AG04449 (cell line): ENCODE measurements around the gene GLB1L.
"Not testable (repeated sequence)": the region's sequence is repeated elsewhere in the genome, so short reads cannot be mapped to it uniquely, and the experiment has no call there.

Experiments
- CTCF ChIA-PET: fragments of 350-600 bp; formaldehyde crosslinking; extraction: SDS; loops from one replicate; lab custom pipeline; 2021; ENCODE audit warnings: antibody characterized with exemption; lab: Yijun Ruan, JAX
- POLR2A ChIA-PET: fragments of 400-600, 350-600 bp; formaldehyde crosslinking; extraction: SDS; loops from one replicate; lab custom pipeline; 2020; ENCODE audit warnings: antibody characterized with exemption, inconsistent platforms; lab: Yijun Ruan, JAX
- DNase-seq: peaks from one replicate; pipeline ENCODE4 v3.0.0-alpha.2; 2010; ENCODE audit warnings: low read depth, low spot score
- H3K4me3 ChIP-seq: 2 replicates; pipeline ENCODE4 v1.5.1; 2011; ENCODE audit warnings: low read depth, mild to moderate bottlenecking, control low read depth, low read length
- CTCF ChIP-seq: IDR thresholded peaks from one replicate; pipeline ENCODE4 v1.5.1; 2011; ENCODE audit warnings: mild to moderate bottlenecking, moderate library complexity, low read length, control low read depth, inconsistent platforms; ENCODE audit not compliant: insufficient read depth; ENCODE audit errors: missing control alignments

Gene GLB1L

DNA sequence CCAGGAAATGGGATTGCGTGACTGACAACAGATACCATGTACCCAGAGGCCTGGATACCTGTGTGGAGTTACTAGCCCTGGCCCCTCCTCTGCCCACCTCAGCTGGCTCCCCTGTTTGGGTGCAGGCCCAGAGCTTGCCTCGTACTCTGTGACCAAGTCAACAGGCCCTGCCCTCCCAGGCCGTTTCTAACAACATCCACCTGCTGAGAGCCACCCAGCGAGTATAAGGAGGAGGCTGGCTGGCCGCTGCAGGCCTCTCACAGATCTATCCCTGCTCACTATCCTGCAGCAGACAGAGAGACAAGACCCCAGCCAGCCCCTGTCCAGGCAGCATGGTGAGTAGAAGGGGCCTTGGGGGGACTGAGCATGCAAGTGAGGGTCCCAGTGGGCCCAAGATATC is 21.0 kb upstream of the GLB1L start:
- ChIA-PET CTCF (interaction anchor here (1.2 to 21.6 kb wide), 6 partner anchors 8 to 29 kb away, joined by 3 to 691 read pairs (median 12); partner anchors contain the start of gene DNAJB2), POLR2A (no interaction called here)
- DNase-seq: no peak
- no peak for TF ChIP-seq CTCF
- no peak overlapping the region for H3K4me3 ChIP-seq

DNA sequence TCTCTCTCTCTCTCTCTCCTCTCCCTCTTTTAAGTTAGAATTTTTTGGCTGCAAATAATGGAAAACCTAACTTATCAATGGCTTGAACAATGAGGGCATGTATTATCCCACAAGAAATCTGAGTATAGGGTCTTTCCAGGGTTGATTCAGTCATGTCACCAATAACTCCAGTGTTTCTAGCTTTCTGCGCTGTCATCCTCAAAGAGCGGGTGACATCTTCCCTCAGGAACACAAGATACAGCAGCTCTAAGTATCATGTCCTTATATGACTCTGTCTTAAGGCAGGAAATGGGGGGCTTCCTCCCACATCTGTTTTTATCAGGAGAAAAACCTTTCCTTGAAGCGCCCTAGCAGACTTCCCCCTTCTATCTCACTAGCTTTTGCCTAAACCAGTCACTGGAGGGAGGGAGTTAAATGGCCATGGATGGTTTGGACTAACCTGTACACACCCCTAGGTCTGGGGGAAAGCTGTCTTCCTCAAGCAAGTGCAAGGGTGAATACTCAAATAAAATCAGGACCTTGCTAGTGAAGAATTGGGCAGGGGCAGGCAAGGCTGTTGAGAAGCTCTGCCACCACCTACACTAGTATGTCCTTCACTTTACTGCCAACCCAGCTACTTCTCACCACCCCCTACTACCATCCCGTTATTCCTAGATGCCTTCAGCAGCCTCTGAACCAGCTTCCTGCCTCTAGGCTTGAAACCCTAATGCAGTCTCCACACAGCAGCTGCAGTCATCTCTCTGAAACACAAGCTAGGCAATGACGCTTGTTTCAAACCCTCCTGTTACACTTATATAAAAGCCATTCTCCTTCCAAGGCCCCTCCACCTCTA is 16.0 kb upstream of the GLB1L start:
- CTCF ChIA-PET: interaction anchor here (0.6 to 4.5 kb wide), 10 partner anchors 10 to 102 kb away, joined by 3 to 55 read pairs (median 5); partner anchors contain the start of gene DNAJB2
- no peak for DNase-seq

DNA sequence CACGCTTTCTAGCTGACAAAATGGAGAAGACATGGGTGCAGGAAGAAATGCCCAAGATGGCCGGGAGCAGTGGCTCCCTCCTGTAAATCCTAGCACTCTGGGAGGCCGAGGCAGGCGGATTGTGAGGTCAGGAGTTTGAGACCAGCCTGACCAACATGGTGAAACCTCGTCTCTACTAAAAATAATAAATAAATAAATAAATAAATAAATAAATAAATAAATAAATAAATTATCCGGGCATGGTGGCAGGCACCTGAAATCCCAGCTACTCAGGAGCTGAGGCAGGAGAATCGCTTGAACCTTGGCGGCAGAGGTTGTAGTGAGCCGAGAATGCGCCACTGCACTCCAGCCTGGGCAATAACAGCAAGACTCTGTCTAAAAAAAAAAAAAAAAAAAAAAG is 13.7 kb upstream of the GLB1L start:
- CTCF ChIA-PET, POLR2A ChIA-PET, DNase-seq, H3K4me3 ChIP-seq: not testable (repeated sequence)

More for the DNA sequence above, 16.0 kb upstream of the GLB1L start:
- no peak for TF ChIP-seq CTCF
- POLR2A ChIA-PET: interaction anchor here (1.3 kb wide), 1 partner anchor 18 kb away, joined by 4 read pairs; the partner anchor contains the start of gene DNAJB2
- no peak overlapping the region for H3K4me3 ChIP-seq

GRCh38 chr2:219254590-219255201 is 9.5 kb upstream of the GLB1L start:
- ChIA-PET CTCF (interaction anchor here (0.6 to 3.2 kb wide), 8 partner anchors 9 to 116 kb away, joined by 3 to 37 read pairs (median 4); no protein-coding TSS in a partner anchor), POLR2A (no interaction called here)
- no peak for TF ChIP-seq CTCF
- no peak for DNase-seq
- peak overlapping the region; percentile 57 for H3K4me3 ChIP-seq

GRCh38 chr2:219253753-219254589 is 8.7 kb upstream of the GLB1L start, which contains the start of gene TUBA4A:
TSS of gene TUBA4A (minus strand) at chr2:219253918. CDS start at chr2:219253858, 60 bp downstream.
- ChIA-PET CTCF (interaction anchor here (1.1 to 3.2 kb wide), 7 partner anchors 10 to 95 kb away, joined by 3 to 37 read pairs (median 12); no protein-coding TSS in a partner anchor), POLR2A (interaction anchor here (1.0 kb wide), 1 partner anchor 9 kb away, joined by 3 read pairs; the partner anchor contains the start of genes GLB1L and STK16)
- DNase-seq: no peak
- TF ChIP-seq CTCF: no peak
- H3K4me3 ChIP-seq: peak within 1 kb of the TSS; percentile 57
